K562 (cell line): ENCODE data around the gene CDC42EP2. TPM values are rescaled to one million over a fixed set of nuclear protein-coding genes. Genes with fewer than 3 reads are reported as not detected.
A peak's percentile ranks its signal among the peaks of the same experiment; 100 is the strongest.

Experiments
- ATAC-seq: fragments of 200-7000 bp; cut with Tn5 transposase; 3 replicates; pipeline ENCODE4 v1.9.1; 2020; ENCODE audit warnings: moderate library complexity
- BruUV-seq: library from RNA; stranded (reverse); fragments of 400-500 nt; replicated peaks from 2 replicates; lab custom pipeline; 2021; lab: Mats Ljungman, UMichigan
- CTCF ChIA-PET: fragments of 300-600 bp; formaldehyde crosslinking; extraction: SDS; loops from one replicate; lab custom pipeline; 2021; ENCODE audit warnings: low intra/inter-chr PET ratio; lab: Yijun Ruan, JAX
- POLR2A ChIA-PET: fragments of 300-600, 350-650 bp; sonication (Branson Sonifier 250); formaldehyde crosslinking; extraction: SDS; loops from one replicate; lab custom pipeline; 2021; ENCODE audit warnings: antibody characterized with exemption, inconsistent platforms; lab: Yijun Ruan, JAX
- DNase-seq, 4 experiments: peaks; one replicate each; pipeline versions ENCODE4 v3.0.0 to v3.0.0-alpha.2; 2011 to 2018; ENCODE audit warnings: low spot score in 3 of 4, mixed read lengths in 3 of 4; ENCODE audit errors: extremely low read depth in 1 of 4
- FAIRE-seq: peaks from 2 replicates; lab custom pipeline; 2011; peaks lifted over from hg19 to GRCh38; lab: Jason Lieb, UNC
- H2AFZ ChIP-seq: 2 replicates; pipeline ENCODE4 v1.6.0; 2011; ENCODE audit warnings: low read depth, low read length, control low read depth, inconsistent platforms
- H3K27ac ChIP-seq: fragments of 200-600 bp; 3 replicates; pipeline ENCODE4 v1.8.0; 2011; ENCODE audit warnings: low read depth, mild to moderate bottlenecking, control low read depth, inconsistent platforms, low read length, moderate library complexity, mixed read lengths; ENCODE audit errors: extremely low read depth
- H3K27me3 ChIP-seq, 2 experiments: fragments of 300-600 bp in 1 of 2; 2 replicates in 1 of 2; 3 replicates in 1 of 2; pipeline versions ENCODE4 v1.6.0 to v1.8.0; 2011; ENCODE audit warnings: inconsistent platforms in 2 of 2, low read length in 2 of 2, mild to moderate bottlenecking in 1 of 2, mixed read lengths in 1 of 2, moderate library complexity in 1 of 2; ENCODE audit not compliant: control insufficient read depth in 2 of 2, insufficient read depth in 2 of 2
- H3K36me3 ChIP-seq: fragments of 300-600 bp; 3 replicates; pipeline ENCODE4 v1.8.0; 2011; ENCODE audit warnings: mild to moderate bottlenecking, low read length, inconsistent platforms; ENCODE audit not compliant: control insufficient read depth, insufficient read depth
- H3K4me1 ChIP-seq, 2 experiments: fragments of 200-600 bp in 1 of 2; replicated peaks in 1 of 2; 2 replicates in 1 of 2; 3 replicates in 1 of 2; pipeline versions ENCODE4 v1.5.1 to v1.8.0; 2011; ENCODE audit warnings: inconsistent platforms in 2 of 2, low read length in 2 of 2, mild to moderate bottlenecking in 1 of 2, mixed read lengths in 1 of 2, moderate library complexity in 1 of 2; ENCODE audit not compliant: control insufficient read depth in 2 of 2, insufficient read depth in 2 of 2
- H3K4me2 ChIP-seq: 2 replicates; pipeline ENCODE4 v1.6.1; 2011; ENCODE audit warnings: low read length, control low read depth, inconsistent platforms, mixed read lengths; ENCODE audit not compliant: insufficient read depth
- H3K4me3 ChIP-seq: fragments of 200-600 bp; sonication (generic), shearing (Covaris generic); 2 replicates; pipeline ENCODE4 v1.5.1; 2016; ENCODE audit warnings: control low read depth, inconsistent platforms
- H3K79me2 ChIP-seq: fragments of 200-600 bp; 3 replicates; pipeline ENCODE4 v1.8.0; 2011; ENCODE audit warnings: low read length, inconsistent platforms; ENCODE audit not compliant: control insufficient read depth, insufficient read depth
- H3K9ac ChIP-seq, 2 experiments: 2 replicates each; pipeline versions ENCODE4 v1.6.0 to v1.6.1; 2011; ENCODE audit warnings: low read depth in 2 of 2, low read length in 2 of 2, control low read depth in 1 of 2, inconsistent platforms in 1 of 2, mild to moderate bottlenecking in 1 of 2, mixed read lengths in 1 of 2; ENCODE audit not compliant: insufficient read depth in 1 of 2
- H3K9me1 ChIP-seq: one replicate; pipeline ENCODE4 v1.6.0; 2011; ENCODE audit warnings: inconsistent platforms, mild to moderate bottlenecking, low read length, moderate library complexity; ENCODE audit not compliant: control insufficient read depth, insufficient read depth
- H3K9me3 ChIP-seq: replicated peaks from 2 replicates; pipeline ENCODE4 v1.5.1; 2011; ENCODE audit warnings: low read depth, low read length, inconsistent platforms; ENCODE audit not compliant: control insufficient read depth, insufficient read depth
- H4K20me1 ChIP-seq: replicated peaks from 2 replicates; pipeline ENCODE4 v1.6.1; 2011; ENCODE audit warnings: low read length, inconsistent platforms, mixed read lengths; ENCODE audit not compliant: control insufficient read depth, insufficient read depth
- BCOR ChIP-seq: fragments of 450-650 bp; IDR thresholded peaks from 2 replicates; pipeline ENCODE4 v1.6.1; 2016
- BRF1 ChIP-seq: IDR thresholded peaks from 3 replicates; pipeline ENCODE4 v1.6.1; 2011; ENCODE audit warnings: borderline replicate concordance, mild to moderate bottlenecking; ENCODE audit not compliant: insufficient read length; ENCODE audit errors: extremely low read depth
- CBX3 ChIP-seq, 2 experiments: IDR thresholded peaks; 1 replicate in 1 of 2; 2 replicates in 1 of 2; pipeline ENCODE4 v1.6.1; 2012; ENCODE audit warnings: inconsistent platforms in 2 of 2, low read length in 2 of 2, borderline replicate concordance in 1 of 2, control low read depth in 1 of 2
- FOS ChIP-seq: IDR thresholded peaks from 3 replicates; pipeline ENCODE4 v1.6.1; 2011; ENCODE audit not compliant: insufficient read length; ENCODE audit errors: extremely low read depth
- GATA2 ChIP-seq: sonication (generic); formaldehyde crosslinking; IDR thresholded peaks from 2 replicates; pipeline ENCODE4 v1.4.0; 2020; ENCODE audit warnings: mild to moderate bottlenecking, missing genetic modification reagents
- GATAD2A ChIP-seq: fragments of 450-650 bp; IDR thresholded peaks from 2 replicates; pipeline ENCODE4 v1.6.1; 2017
- KDM2B ChIP-seq: fragments of 250-450 bp; sonication (Bioruptor Pico); IDR thresholded peaks from 2 replicates; pipeline ENCODE4 v1.8.0; 2021; ENCODE audit warnings: mild to moderate bottlenecking, moderate library complexity
- LARP7 ChIP-seq: fragments of 450-650 bp; IDR thresholded peaks from 2 replicates; pipeline ENCODE4 v1.6.1; 2016
- MEIS2 ChIP-seq: fragments of 450-650 bp; IDR thresholded peaks from 2 replicates; pipeline ENCODE4 v1.6.1; 2014; ENCODE audit warnings: mild to moderate bottlenecking; ENCODE audit not compliant: partially characterized antibody
- MTA3 ChIP-seq: fragments of 450-650 bp; formaldehyde crosslinking; IDR thresholded peaks from 2 replicates; pipeline ENCODE4 v1.6.1; 2017; ENCODE audit warnings: mild to moderate bottlenecking, borderline replicate concordance
- NFXL1 ChIP-seq: fragments of 450-650 bp; formaldehyde crosslinking; IDR thresholded peaks from 2 replicates; pipeline ENCODE4 v1.4.0; 2021; ENCODE audit warnings: mild to moderate bottlenecking
- RB1 ChIP-seq: fragments of 450-650 bp; IDR thresholded peaks from 2 replicates; pipeline ENCODE4 v1.6.1; 2017; ENCODE audit warnings: low read depth, mild to moderate bottlenecking
- RBM34 ChIP-seq: fragments of 200-400 bp; formaldehyde crosslinking; IDR thresholded peaks from 2 replicates; pipeline ENCODE4 v1.6.1; 2018; ENCODE audit warnings: low read length, borderline replicate concordance; ENCODE audit not compliant: insufficient read depth
- TAL1 ChIP-seq: fragments of 450-650 bp; IDR thresholded peaks from 2 replicates; pipeline ENCODE4 v1.6.1; 2016; ENCODE audit warnings: mild to moderate bottlenecking
- TBP ChIP-seq: optimal IDR thresholded peaks from 2 replicates; pipeline ENCODE3; 2011; ENCODE audit warnings: low read depth, low read length, improper control_type of control experiment
- ZNF146 ChIP-seq: IDR thresholded peaks from one replicate; pipeline ENCODE4 v1.6.1; 2018; ENCODE audit warnings: missing compliant biosample characterization; ENCODE audit not compliant: unreplicated experiment
- ZNF384 ChIP-seq: IDR thresholded peaks from 2 replicates; pipeline ENCODE4 v1.6.1; 2012; ENCODE audit warnings: low read depth, low read length, improper control_type of control experiment
- ZNF699 ChIP-seq: fragments of 250-450 bp; sonication (Bioruptor Pico); IDR thresholded peaks from 2 replicates; pipeline ENCODE4 v1.8.0; 2021; ENCODE audit warnings: mild to moderate bottlenecking, moderate library complexity; ENCODE audit not compliant: insufficient replicate concordance
- WGBS: fragments of 100-300 bp; shearing (Covaris generic); methylation state at CpG from one replicate; pipeline ENCODE4 v1.1.6; 2016; ENCODE audit warnings: low coverage, mixed read lengths; ENCODE audit not compliant: insufficient coverage; ENCODE audit errors: missing lambda C conversion rate; 5-methylcytosine and 5-hydroxymethylcytosine counted together
- in situ Hi-C: fragments of 300-500 bp; cut with MboI; formaldehyde crosslinking; loops from 4 replicates; pipeline ENCODE4 v1.15.0; 2018; ENCODE audit warnings: inconsistent platforms, mixed read lengths
- intact Hi-C: fragments of 100-400 bp; cut with micrococcal nuclease; formaldehyde crosslinking; loops from 2 replicates; pipeline ENCODE4 v1.14.2; 2022
- polyA plus RNA-seq, 8 experiments: library from polyadenylated mRNA; depleted of rRNA in 4 of 8; stranded (reverse) in 5 of 8; unstranded in 3 of 8; fragments of >200 nt; fragmentation: Nextera tagmentation in 2 of 8; fragmentation: Illumina TruSeq in 1 of 8; extraction: Ambion mirVana in 2 of 8; extraction: Trizol in 1 of 8; gene quantifications; 2 replicates each; pipeline versions ENCODE4 v1.2.1 to v1.2.3, GENCODE V29; 2011 to 2014; ENCODE audit warnings: inconsistent platforms in 1 of 8, missing spikeins in 1 of 8
- total RNA-seq, 7 experiments: library from RNA; depleted of rRNA in 6 of 7; stranded (reverse); fragments of >200 nt in 6 of 7; fragmentation: Illumina TruSeq in 2 of 7; extraction: Trizol in 2 of 7; gene quantifications; 2 replicates each; pipeline versions ENCODE4 v1.2.1 to v1.2.3, GENCODE V29; 2011 to 2021; ENCODE audit warnings: low replicate concordance in 1 of 7
- TF ChIP-seq, protein P1 (sequence below): fragments of 450-650 bp; formaldehyde crosslinking; IDR thresholded peaks from 2 replicates; pipeline ENCODE4 v1.4.0; 2020; ENCODE audit warnings: mild to moderate bottlenecking, moderate library complexity
- TF ChIP-seq, protein P2 (sequence below): IDR thresholded peaks from 2 replicates; pipeline ENCODE4 v1.6.1; 2012; ENCODE audit warnings: low read depth, low read length, improper control_type of control experiment, borderline replicate concordance

The CDC42EP2 gene
- total and polyA plus RNA-seq, 9 of the 15 experiments (the other 6 are each of a cell fraction or from before 2014, with no cell fraction given): 0.27 to 3.5 (median 0.83) TPM; not detected in 1

DNA sequence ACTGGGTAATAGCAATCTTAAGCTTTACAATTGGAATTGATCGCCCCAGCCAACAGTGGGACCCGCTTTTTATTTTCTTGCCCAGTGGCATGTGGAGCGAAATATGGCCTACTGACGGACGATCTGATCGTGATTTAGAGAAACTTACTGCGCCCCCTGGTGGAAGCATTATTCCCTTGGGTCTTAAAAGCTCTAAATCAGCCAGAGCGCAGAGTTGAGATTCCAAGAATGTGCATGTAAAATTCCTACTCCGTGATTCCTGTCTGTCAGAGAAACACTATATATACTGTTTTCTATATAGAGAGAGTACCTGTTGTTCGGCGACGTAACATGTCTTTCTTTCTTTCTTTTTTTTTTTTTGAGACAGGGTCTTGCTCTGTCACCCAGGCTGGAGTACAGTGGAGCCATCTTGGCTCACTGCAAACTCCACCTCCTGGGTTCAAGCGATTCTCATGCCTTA, 15.3 kb downstream of the CDC42EP2 start:
- in situ Hi-C loops: no loop called here
- peak overlapping the region; percentile 24; the same call in 1 of the 2 replicates for H3K4me2 ChIP-seq
- DNase-seq (peak; percentile 52 to 96 (median 64)), ATAC-seq (peak; percentile 65), FAIRE-seq (peak; percentile 94)
- ChIA-PET CTCF (interaction anchor here (0.8 to 2.2 kb wide), 5 partner anchors 14 to 219 kb away, joined by 5 to 26 read pairs (median 6); no protein-coding TSS in a partner anchor), POLR2A (interaction anchor here (0.7 to 8.2 kb wide), 14 partner anchors 8 to 212 kb away, joined by 3 to 119 read pairs (median 3); partner anchors contain the start of gene MALAT1)
- no peak overlapping the region for H3K4me3 ChIP-seq
- 2% methylated on average over 13 of the region's 13 CpGs for WGBS
- no peak overlapping the region; the same call in 1 of the 3 replicates for H3K27ac ChIP-seq
- H3K9ac ChIP-seq: peak overlapping the region in 1 of 2 experiments; percentile 44; a peak in 2 of 4 replicates
- peak overlapping the region; percentile 89 for H2AFZ ChIP-seq
- H3K9me3 ChIP-seq: no peaks in the 10 kb centered on the region
- intact Hi-C loops: loop anchor here (1.0 to 2.0 kb wide), 3 partner anchors 13 to 125 kb away; no protein-coding TSS in a partner anchor
- no peaks in the 10 kb centered on the region for H3K27me3 ChIP-seq
- H3K79me2 ChIP-seq: peaks cover 16% of the 10 kb centered on the region
- BruUV-seq: no TSS peak
- no peaks in the 10 kb centered on the region for H3K36me3 ChIP-seq
- peaks cover 10 to 11% of the 10 kb centered on the region in 2 experiments; a peak in 4 of 5 replicates for H3K4me1 ChIP-seq
- no peaks in the 10 kb centered on the region for H3K9me1 ChIP-seq
- no peaks in the 10 kb centered on the region for H4K20me1 ChIP-seq
- TF ChIP-seq GATA2 (CRISPR knock-in tag): no peak
- no peak for TF ChIP-seq NFXL1 (CRISPR knock-in tag)
- TF ChIP-seq TAL1: no peak
- TF ChIP-seq RB1: peak; percentile 38; the same call in 1 of the 2 replicates
- no peak for TF ChIP-seq RBM34
- 0 out of 2 replicates have a peak, but pooled peaks have one; percentile 49 for TF ChIP-seq KDM2B
- TF ChIP-seq ZNF384: peak; percentile 41; the same call in 1 of the 2 replicates
- TF ChIP-seq, protein P1, sequence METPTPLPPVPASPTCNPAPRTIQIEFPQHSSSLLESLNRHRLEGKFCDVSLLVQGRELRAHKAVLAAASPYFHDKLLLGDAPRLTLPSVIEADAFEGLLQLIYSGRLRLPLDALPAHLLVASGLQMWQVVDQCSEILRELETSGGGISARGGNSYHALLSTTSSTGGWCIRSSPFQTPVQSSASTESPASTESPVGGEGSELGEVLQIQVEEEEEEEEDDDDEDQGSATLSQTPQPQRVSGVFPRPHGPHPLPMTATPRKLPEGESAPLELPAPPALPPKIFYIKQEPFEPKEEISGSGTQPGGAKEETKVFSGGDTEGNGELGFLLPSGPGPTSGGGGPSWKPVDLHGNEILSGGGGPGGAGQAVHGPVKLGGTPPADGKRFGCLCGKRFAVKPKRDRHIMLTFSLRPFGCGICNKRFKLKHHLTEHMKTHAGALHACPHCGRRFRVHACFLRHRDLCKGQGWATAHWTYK: no peak
- no peak for TF ChIP-seq BRF1
- TF ChIP-seq LARP7: no peak
- TF ChIP-seq MEIS2: peak; percentile 53
- TF ChIP-seq, protein P2, sequence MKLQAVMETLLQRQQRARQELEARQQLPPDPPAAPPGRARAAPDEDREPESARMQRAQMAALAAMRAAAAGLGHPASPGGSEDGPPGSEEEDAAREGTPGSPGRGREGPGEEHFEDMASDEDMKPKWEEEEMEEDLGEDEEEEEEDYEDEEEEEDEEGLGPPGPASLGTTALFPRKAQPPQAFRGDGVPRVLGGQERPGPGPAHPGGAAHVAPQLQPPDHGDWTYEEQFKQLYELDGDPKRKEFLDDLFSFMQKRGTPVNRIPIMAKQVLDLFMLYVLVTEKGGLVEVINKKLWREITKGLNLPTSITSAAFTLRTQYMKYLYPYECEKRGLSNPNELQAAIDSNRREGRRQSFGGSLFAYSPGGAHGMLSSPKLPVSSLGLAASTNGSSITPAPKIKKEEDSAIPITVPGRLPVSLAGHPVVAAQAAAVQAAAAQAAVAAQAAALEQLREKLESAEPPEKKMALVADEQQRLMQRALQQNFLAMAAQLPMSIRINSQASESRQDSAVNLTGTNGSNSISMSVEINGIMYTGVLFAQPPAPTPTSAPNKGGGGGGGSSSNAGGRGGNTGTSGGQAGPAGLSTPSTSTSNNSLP: peak; percentile 83; the same call in 1 of the 2 replicates
- no peak for TF ChIP-seq BCOR
- no peak for TF ChIP-seq CBX3 (IDR thresholded peaks at IDR 0.05; ENCODE audit: borderline replicate concordance in 1 of 2, low read length in 2 of 2)
- TF ChIP-seq MTA3: peak; percentile 60; the same call in 1 of the 2 replicates
- no peak for TF ChIP-seq ZNF699 (CRISPR knock-in tag)
- no peak for TF ChIP-seq FOS
- TF ChIP-seq TBP: peak; percentile 49
- no peak for TF ChIP-seq ZNF146 (CRISPR knock-in tag)
- TF ChIP-seq GATAD2A: no peak
